WTC11 (cell line): ENCODE measurements around the gene TMEM92.

Experiments used
- FOXJ3 ChIP-seq: sonication (generic); formaldehyde crosslinking; IDR thresholded peaks from 2 replicates; pipeline ENCODE4 v1.9.0; 2021; ENCODE audit warnings: missing genetic modification reagents, mild to moderate bottlenecking, borderline replicate concordance
- SP1 ChIP-seq: sonication (generic); formaldehyde crosslinking; conservative IDR thresholded peaks from 2 replicates; pipeline ENCODE4 v1.8.1; 2022; ENCODE audit warnings: missing genetic modification reagents
- TF ChIP-seq, protein P1 (sequence below): fragments of 200-600 bp; IDR thresholded peaks from 2 replicates; pipeline ENCODE4 v1.8.0; 2022; ENCODE audit warnings: antibody characterized with exemption
- TF ChIP-seq, protein P2 (sequence below): sonication (generic); formaldehyde crosslinking; IDR thresholded peaks from 2 replicates; pipeline ENCODE4 v1.8.1; 2023; ENCODE audit warnings: mild to moderate bottlenecking, missing genetic modification reagents, moderate library complexity
- TF ChIP-seq, protein P3 (sequence below): sonication (generic); formaldehyde crosslinking; conservative IDR thresholded peaks from 2 replicates; pipeline ENCODE4 v1.8.1; 2022; ENCODE audit warnings: mild to moderate bottlenecking, missing genetic modification reagents

DNA sequence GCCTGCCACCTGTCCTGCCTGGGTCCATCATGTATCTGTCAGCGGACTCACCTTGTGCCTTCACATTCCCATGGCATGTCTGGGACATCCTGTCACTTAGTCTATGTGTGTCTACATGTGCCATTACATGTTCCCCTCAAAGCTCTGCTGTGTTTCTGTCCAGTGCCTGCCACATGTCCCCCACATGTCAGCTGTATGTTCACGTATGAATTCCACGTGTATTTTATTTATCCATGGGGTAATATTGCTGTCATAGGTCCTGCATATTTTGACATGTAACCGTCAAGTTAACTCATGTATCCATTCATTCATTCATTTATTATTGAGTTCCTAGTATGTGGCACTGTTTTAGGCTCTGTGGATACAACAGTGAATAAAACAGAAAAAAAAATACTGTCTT is 20.8 kb downstream of the TMEM92 start:
- TF ChIP-seq, protein P1, sequence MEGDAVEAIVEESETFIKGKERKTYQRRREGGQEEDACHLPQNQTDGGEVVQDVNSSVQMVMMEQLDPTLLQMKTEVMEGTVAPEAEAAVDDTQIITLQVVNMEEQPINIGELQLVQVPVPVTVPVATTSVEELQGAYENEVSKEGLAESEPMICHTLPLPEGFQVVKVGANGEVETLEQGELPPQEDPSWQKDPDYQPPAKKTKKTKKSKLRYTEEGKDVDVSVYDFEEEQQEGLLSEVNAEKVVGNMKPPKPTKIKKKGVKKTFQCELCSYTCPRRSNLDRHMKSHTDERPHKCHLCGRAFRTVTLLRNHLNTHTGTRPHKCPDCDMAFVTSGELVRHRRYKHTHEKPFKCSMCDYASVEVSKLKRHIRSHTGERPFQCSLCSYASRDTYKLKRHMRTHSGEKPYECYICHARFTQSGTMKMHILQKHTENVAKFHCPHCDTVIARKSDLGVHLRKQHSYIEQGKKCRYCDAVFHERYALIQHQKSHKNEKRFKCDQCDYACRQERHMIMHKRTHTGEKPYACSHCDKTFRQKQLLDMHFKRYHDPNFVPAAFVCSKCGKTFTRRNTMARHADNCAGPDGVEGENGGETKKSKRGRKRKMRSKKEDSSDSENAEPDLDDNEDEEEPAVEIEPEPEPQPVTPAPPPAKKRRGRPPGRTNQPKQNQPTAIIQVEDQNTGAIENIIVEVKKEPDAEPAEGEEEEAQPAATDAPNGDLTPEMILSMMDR: no peak
- no peak for TF ChIP-seq FOXJ3
- TF ChIP-seq SP1 (CRISPR knock-in tag): no peak
- TF ChIP-seq, protein P2, sequence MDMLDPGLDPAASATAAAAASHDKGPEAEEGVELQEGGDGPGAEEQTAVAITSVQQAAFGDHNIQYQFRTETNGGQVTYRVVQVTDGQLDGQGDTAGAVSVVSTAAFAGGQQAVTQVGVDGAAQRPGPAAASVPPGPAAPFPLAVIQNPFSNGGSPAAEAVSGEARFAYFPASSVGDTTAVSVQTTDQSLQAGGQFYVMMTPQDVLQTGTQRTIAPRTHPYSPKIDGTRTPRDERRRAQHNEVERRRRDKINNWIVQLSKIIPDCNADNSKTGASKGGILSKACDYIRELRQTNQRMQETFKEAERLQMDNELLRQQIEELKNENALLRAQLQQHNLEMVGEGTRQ: no peak
- TF ChIP-seq, protein P3, sequence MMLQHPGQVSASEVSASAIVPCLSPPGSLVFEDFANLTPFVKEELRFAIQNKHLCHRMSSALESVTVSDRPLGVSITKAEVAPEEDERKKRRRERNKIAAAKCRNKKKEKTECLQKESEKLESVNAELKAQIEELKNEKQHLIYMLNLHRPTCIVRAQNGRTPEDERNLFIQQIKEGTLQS: no peak
